Mucosa of rectum (tissue), 2 donors: Measurements from ENCODE around the gene RASGRF1.

ENCODE experiments used
- H3K27ac ChIP-seq, 2 donors: one replicate each; pipeline ENCODE4 v1.7.0; 2013; ENCODE audit warnings: inconsistent platforms in 2 of 2, low read depth in 2 of 2, low read length in 2 of 2
- H3K27me3 ChIP-seq, 2 donors: one replicate each; pipeline ENCODE4 v1.7.0; 2013; ENCODE audit warnings: low read length in 2 of 2; ENCODE audit not compliant: control insufficient read depth in 2 of 2, insufficient read depth in 2 of 2
- H3K36me3 ChIP-seq, 2 donors: one replicate each; pipeline ENCODE4 v1.7.0; 2013; ENCODE audit warnings: low read length in 2 of 2; ENCODE audit not compliant: control insufficient read depth in 2 of 2, insufficient read depth in 2 of 2
- H3K4me1 ChIP-seq, 2 donors: one replicate each; pipeline ENCODE4 v1.7.0; 2013; ENCODE audit warnings: low read length in 2 of 2, mild to moderate bottlenecking in 1 of 2; ENCODE audit not compliant: control insufficient read depth in 2 of 2, insufficient read depth in 2 of 2
- H3K4me3 ChIP-seq, 2 donors: one replicate each; pipeline ENCODE4 v1.7.0; 2013; ENCODE audit warnings: low read length in 2 of 2
- H3K9ac ChIP-seq, 2 donors: one replicate each; pipeline ENCODE4 v1.7.0; 2013; ENCODE audit warnings: low read length in 2 of 2, low read depth in 1 of 2, mild to moderate bottlenecking in 1 of 2
- H3K9me3 ChIP-seq, 2 donors: one replicate each; pipeline ENCODE4 v1.7.0; 2013; ENCODE audit warnings: low read length in 2 of 2; ENCODE audit not compliant: control insufficient read depth in 2 of 2
- donor health status: healthy.
- donor health status: Normal muscosa, but diverticular disease.

RASGRF1 gene

GRCh38 chr15:79016527-79017170 is 73.9 kb downstream of the RASGRF1 start:
- H3K27me3 ChIP-seq: no peaks in the 10 kb centered on the region
- no peak overlapping the region for H3K4me3 ChIP-seq
- no peaks in the 10 kb centered on the region for H3K4me1 ChIP-seq
- H3K27ac ChIP-seq: no peak overlapping the region
- no peaks in the 10 kb centered on the region for H3K9me3 ChIP-seq
- H3K9ac ChIP-seq: no peak overlapping the region
- H3K36me3 ChIP-seq: no peaks in the 10 kb centered on the region

GRCh38 chr15:79015416-79015815 is 75.2 kb downstream of the RASGRF1 start:
- no peaks in the 10 kb centered on the region for H3K9me3 ChIP-seq
- H3K36me3 ChIP-seq: no peaks in the 10 kb centered on the region
- no peaks in the 10 kb centered on the region for H3K4me1 ChIP-seq
- H3K4me3 ChIP-seq: no peak overlapping the region
- no peak overlapping the region for H3K27ac ChIP-seq
- no peak overlapping the region for H3K9ac ChIP-seq
- peaks cover 0 to 3% of the 10 kb centered on the region in 2 donors for H3K27me3 ChIP-seq

GRCh38 chr15:79010278-79010677 is 80.3 kb downstream of the RASGRF1 start:
- no peaks in the 10 kb centered on the region for H3K4me1 ChIP-seq
- H3K9me3 ChIP-seq: no peaks in the 10 kb centered on the region
- peaks cover 0 to 3% of the 10 kb centered on the region in 2 donors for H3K27me3 ChIP-seq
- H3K27ac ChIP-seq: no peak overlapping the region
- H3K9ac ChIP-seq: no peak overlapping the region
- H3K4me3 ChIP-seq: no peak overlapping the region
- H3K36me3 ChIP-seq: no peaks in the 10 kb centered on the region

GRCh38 chr15:79009379-79009778 is 81.2 kb downstream of the RASGRF1 start:
- no peak overlapping the region for H3K27ac ChIP-seq
- no peaks in the 10 kb centered on the region for H3K36me3 ChIP-seq
- H3K9ac ChIP-seq: no peak overlapping the region
- peaks cover 0 to 3% of the 10 kb centered on the region in 2 donors for H3K27me3 ChIP-seq
- H3K9me3 ChIP-seq: no peaks in the 10 kb centered on the region
- H3K4me3 ChIP-seq: no peak overlapping the region
- peaks cover 0 to 5% of the 10 kb centered on the region in 2 donors for H3K4me1 ChIP-seq

GRCh38 chr15:79008659-79009058 is 81.9 kb downstream of the RASGRF1 start:
- Histone ChIP-seq H3K27ac (no peak overlapping the region), H3K36me3 (no peaks in the 10 kb centered on the region), H3K9ac (no peak overlapping the region), H3K4me3 (no peak overlapping the region), H3K27me3 (peaks cover 0 to 3% of the 10 kb centered on the region in 2 donors), H3K9me3 (no peaks in the 10 kb centered on the region), H3K4me1 (peaks cover 0 to 5% of the 10 kb centered on the region in 2 donors)

- H3K36me3 ChIP-seq: no peaks in the 10 kb centered on the region
- H3K27me3 ChIP-seq: peaks cover 0 to 3% of the 10 kb centered on the region in 2 donors
- no peaks in the 10 kb centered on the region for H3K9me3 ChIP-seq
- H3K4me3 ChIP-seq: no peak overlapping the region
- no peak overlapping the region for H3K27ac ChIP-seq
- H3K9ac ChIP-seq: no peak overlapping the region
- peaks cover 0 to 5% of the 10 kb centered on the region in 2 donors for H3K4me1 ChIP-seq
Measured at GRCh38 chr15:79007066-79007465, 83.5 kb downstream of the RASGRF1 start.

GRCh38 chr15:79006071-79006470 is 84.5 kb downstream of the RASGRF1 start:
- Histone ChIP-seq H3K9me3 (no peaks in the 10 kb centered on the region), H3K27ac (no peak overlapping the region), H3K27me3 (no peaks in the 10 kb centered on the region), H3K9ac (no peak overlapping the region), H3K4me3 (no peak overlapping the region), H3K36me3 (no peaks in the 10 kb centered on the region), H3K4me1 (peaks cover 0 to 5% of the 10 kb centered on the region in 2 donors)

- H3K27me3 ChIP-seq: no peaks in the 10 kb centered on the region
- no peaks in the 10 kb centered on the region for H3K9me3 ChIP-seq
- no peaks in the 10 kb centered on the region for H3K36me3 ChIP-seq
- H3K4me1 ChIP-seq: peaks cover 0 to 5% of the 10 kb centered on the region in 2 donors
- no peak overlapping the region for H3K27ac ChIP-seq
- no peak overlapping the region for H3K4me3 ChIP-seq
- no peak overlapping the region for H3K9ac ChIP-seq
Measured at GRCh38 chr15:79004336-79004735, 86.2 kb downstream of the RASGRF1 start.

- no peak overlapping the region for H3K27ac ChIP-seq
- H3K9ac ChIP-seq: no peak overlapping the region
- no peak overlapping the region for H3K4me3 ChIP-seq
- no peaks in the 10 kb centered on the region for H3K9me3 ChIP-seq
- peaks cover 0 to 5% of the 10 kb centered on the region in 2 donors for H3K4me1 ChIP-seq
- no peaks in the 10 kb centered on the region for H3K36me3 ChIP-seq
- no peaks in the 10 kb centered on the region for H3K27me3 ChIP-seq
Measured at GRCh38 chr15:79003896-79004295, 86.7 kb downstream of the RASGRF1 start.

GRCh38 chr15:79003301-79003700 is 87.3 kb downstream of the RASGRF1 start:
- H3K36me3 ChIP-seq: no peaks in the 10 kb centered on the region
- H3K27ac ChIP-seq: no peak overlapping the region
- no peaks in the 10 kb centered on the region for H3K27me3 ChIP-seq
- H3K9me3 ChIP-seq: no peaks in the 10 kb centered on the region
- peaks cover 0 to 5% of the 10 kb centered on the region in 2 donors for H3K4me1 ChIP-seq
- H3K4me3 ChIP-seq: no peak overlapping the region
- H3K9ac ChIP-seq: no peak overlapping the region
